Spleen (tissue), 11 donors: ENCODE results near the gene CNP. TPM values are rescaled to one million over a fixed set of nuclear protein-coding genes. Genes with fewer than 3 reads are reported as not detected.

Experiments
- DNase-seq: peaks from one replicate; pipeline ENCODE4 v3.0.0-alpha.2; 2020
- H3K27ac ChIP-seq, 8 donors: fragments of 200-600 bp; sonication (generic) in 7 of 8; 1 replicate in 4 of 8; 2 replicates in 4 of 8; pipeline versions ENCODE4 v1.5.0 to v1.8.0; 2016 to 2021; ENCODE audit warnings: inconsistent platforms in 4 of 8, mild to moderate bottlenecking in 4 of 8, moderate library complexity in 1 of 8
- H3K27me3 ChIP-seq, 7 donors: fragments of 200-600 bp; sonication (generic) in 6 of 7; replicated peaks in 1 of 7; 1 replicate in 4 of 7; 2 replicates in 3 of 7; pipeline versions ENCODE4 v1.5.0 to v1.8.0; 2016 to 2021; ENCODE audit warnings: inconsistent platforms in 3 of 7, mild to moderate bottlenecking in 1 of 7
- H3K36me3 ChIP-seq, 6 donors: fragments of 200-600 bp; sonication (generic) in 5 of 6; 1 replicate in 4 of 6; 2 replicates in 2 of 6; pipeline versions ENCODE4 v1.5.0 to v1.8.0; 2016 to 2021; ENCODE audit warnings: inconsistent platforms in 2 of 6
- H3K4me1 ChIP-seq, 6 donors: fragments of 200-600 bp; sonication (generic) in 5 of 6; 1 replicate in 3 of 6; 2 replicates in 3 of 6; pipeline versions ENCODE4 v1.5.0 to v1.8.0; 2016 to 2021; ENCODE audit warnings: inconsistent platforms in 3 of 6
- H3K4me3 ChIP-seq, 8 donors: fragments of 200-600 bp; sonication (generic) in 7 of 8; 1 replicate in 4 of 8; 2 replicates in 4 of 8; pipeline versions ENCODE4 v1.5.0 to v1.8.0; 2016 to 2021; ENCODE audit warnings: inconsistent platforms in 4 of 8, mild to moderate bottlenecking in 4 of 8, moderate library complexity in 2 of 8
- H3K9me3 ChIP-seq, 8 donors: fragments of 200-600 bp; sonication (generic) in 7 of 8; 1 replicate in 4 of 8; 2 replicates in 4 of 8; pipeline versions ENCODE4 v1.5.0 to v1.8.0; 2016 to 2021; ENCODE audit warnings: inconsistent platforms in 4 of 8
- POLR2A ChIP-seq, 3 donors: fragments of 450-650 bp; IDR thresholded peaks; one replicate each; pipeline ENCODE4 v1.5.1; 2017; ENCODE audit warnings: antibody characterized with exemption in 3 of 3, mild to moderate bottlenecking in 1 of 3
- POLR2AphosphoS5 ChIP-seq, 3 donors: sonication (generic); formaldehyde crosslinking; IDR thresholded peaks; one replicate each; pipeline ENCODE4 v1.5.1; 2017; ENCODE audit warnings: antibody characterized with exemption in 3 of 3
- WGBS, 5 donors: extraction: QIAGEN DNeasy Blood & Tissue Kit in 3 of 5; methylation state at CpG; one replicate each; pipeline versions ENCODE4 v1.1.5 to v1.1.7; 2013 to 2018; 5-methylcytosine and 5-hydroxymethylcytosine counted together
- intact Hi-C: fragments of 100-400 bp; cut with DNase I; formaldehyde crosslinking; loops from one replicate; pipeline ENCODE4 v1.15.0; 2023; ENCODE audit warnings: low total_unique reads
- polyA plus RNA-seq, 3 donors: library from polyadenylated mRNA; stranded (reverse); fragments of 200-250 nt; gene quantifications; one replicate each; pipeline ENCODE4 v1.2.1, GENCODE V29; 2013
- total RNA-seq, 7 donors: library from RNA; depleted of rRNA in 3 of 7; stranded (reverse); fragments of >200 nt in 3 of 7; fragmentation: NEBNext Ultra II Directional in 4 of 7; extraction: Animal tissue kit (Norgen Biotek cat#: 25700) in 4 of 7; gene quantifications; one replicate each; pipeline versions ENCODE4 v1.1.0 to v1.2.1, GENCODE V29; 2016 to 2021
- TF ChIP-seq, protein P1 (sequence below), 11 experiments: fragments of 200-600 bp in 7 of 11; fragments of 450-650 bp in 4 of 11; sonication (generic) in 4 of 11; IDR thresholded peaks in 8 of 11; conservative IDR thresholded peaks in 3 of 11; 1 replicate in 7 of 11; 2 replicates in 4 of 11; pipeline versions ENCODE4 v1.4.0 to v1.8.0; 2016 to 2021; ENCODE audit warnings: antibody characterized with exemption in 11 of 11, inconsistent platforms in 4 of 11, mild to moderate bottlenecking in 1 of 11
- donor health status: healthy with polysubstance abuse.
- donor health status: DM: no; HTN: no; CAD: no; lungs with moderate emphysema.
- donor health status: DM: no; HTN: no; CAD: no.
- donor health status: Bipolar disorder and iron deficiency.
- donor health status: healthy.
- donor health status: DM: no; HTN: no; CAD: no.
- donor health status: DM: yes; HTN: yes; CAD: no.

Gene CNP
- total and polyA plus RNA-seq, 10 donors = 22.3 to 49.8 (median 41.7) TPM

DNA sequence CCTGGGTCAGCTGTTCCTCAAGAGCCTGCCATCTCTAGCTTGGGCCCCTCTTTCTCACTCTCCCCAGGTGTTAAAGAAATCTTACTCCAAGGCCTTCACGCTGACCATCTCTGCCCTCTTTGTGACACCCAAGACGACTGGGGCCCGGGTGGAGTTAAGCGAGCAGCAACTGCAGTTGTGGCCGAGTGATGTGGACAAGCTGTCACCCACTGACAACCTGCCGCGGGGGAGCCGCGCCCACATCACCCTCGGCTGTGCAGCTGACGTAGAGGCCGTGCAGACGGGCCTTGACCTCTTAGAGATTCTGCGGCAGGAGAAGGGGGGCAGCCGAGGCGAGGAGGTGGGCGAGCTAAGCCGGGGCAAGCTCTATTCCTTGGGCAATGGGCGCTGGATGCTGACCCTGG lies 6.8 kb downstream of the CNP start:
- TF ChIP-seq, protein P1, sequence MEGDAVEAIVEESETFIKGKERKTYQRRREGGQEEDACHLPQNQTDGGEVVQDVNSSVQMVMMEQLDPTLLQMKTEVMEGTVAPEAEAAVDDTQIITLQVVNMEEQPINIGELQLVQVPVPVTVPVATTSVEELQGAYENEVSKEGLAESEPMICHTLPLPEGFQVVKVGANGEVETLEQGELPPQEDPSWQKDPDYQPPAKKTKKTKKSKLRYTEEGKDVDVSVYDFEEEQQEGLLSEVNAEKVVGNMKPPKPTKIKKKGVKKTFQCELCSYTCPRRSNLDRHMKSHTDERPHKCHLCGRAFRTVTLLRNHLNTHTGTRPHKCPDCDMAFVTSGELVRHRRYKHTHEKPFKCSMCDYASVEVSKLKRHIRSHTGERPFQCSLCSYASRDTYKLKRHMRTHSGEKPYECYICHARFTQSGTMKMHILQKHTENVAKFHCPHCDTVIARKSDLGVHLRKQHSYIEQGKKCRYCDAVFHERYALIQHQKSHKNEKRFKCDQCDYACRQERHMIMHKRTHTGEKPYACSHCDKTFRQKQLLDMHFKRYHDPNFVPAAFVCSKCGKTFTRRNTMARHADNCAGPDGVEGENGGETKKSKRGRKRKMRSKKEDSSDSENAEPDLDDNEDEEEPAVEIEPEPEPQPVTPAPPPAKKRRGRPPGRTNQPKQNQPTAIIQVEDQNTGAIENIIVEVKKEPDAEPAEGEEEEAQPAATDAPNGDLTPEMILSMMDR (IDR thresholded peaks at IDR 0.05 in 8 of 11, conservative IDR thresholded peaks at IDR 0.05 in 3 of 11) = no peak
- no peak for TF ChIP-seq POLR2A (IDR thresholded peaks at IDR 0.05)
- peak in 2 of 3 donors; percentile 18 to 54 for TF ChIP-seq POLR2AphosphoS5 (IDR thresholded peaks at IDR 0.05)
- intact Hi-C loops = no loop called here
- H3K4me1 ChIP-seq = peaks cover 6 to 85% (median 39%) of the 10 kb centered on the region in 6 donors
- peak overlapping the region in 5 of 8 donors; percentile 31 to 62 (median 44) for H3K27ac ChIP-seq
- no peak for DNase-seq
- H3K27me3 ChIP-seq = no peaks in the 10 kb centered on the region
- peaks cover 0 to 100% (median 75%) of the 10 kb centered on the region in 6 donors for H3K36me3 ChIP-seq
- H3K4me3 ChIP-seq = no peak overlapping the region
- no peaks in the 10 kb centered on the region for H3K9me3 ChIP-seq
- WGBS, 5 donors = 71 to 82% (median 78%) methylated on average over 17 to 19 of the region's 19 CpGs

DNA sequence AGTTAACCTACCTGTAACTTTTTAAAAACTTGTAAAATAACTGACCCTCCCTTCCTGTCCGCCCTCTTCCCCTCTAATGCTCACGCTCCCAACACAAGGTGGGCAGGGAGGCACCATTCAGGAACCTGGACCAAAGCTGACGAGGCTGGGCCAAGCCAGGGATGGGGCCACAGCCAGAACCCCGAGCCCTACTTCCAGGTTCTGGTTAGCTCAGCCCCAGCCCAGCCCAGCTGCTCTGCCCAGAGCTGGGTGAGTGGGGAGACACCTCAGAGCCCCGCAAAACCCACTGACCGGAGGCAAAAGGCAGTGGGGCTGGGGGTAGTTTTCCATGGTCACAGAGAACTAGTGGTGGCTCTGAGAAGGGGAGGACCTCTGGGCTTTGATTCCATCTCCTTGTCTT lies 7.4 kb downstream of the CNP start:
- TF ChIP-seq POLR2AphosphoS5 (IDR thresholded peaks at IDR 0.05) (no peak), POLR2A (IDR thresholded peaks at IDR 0.05) (no peak)
- TF ChIP-seq, protein P1 (IDR thresholded peaks at IDR 0.05 in 8 of 11, conservative IDR thresholded peaks at IDR 0.05 in 3 of 11) = no peak
- H3K27me3 ChIP-seq = no peaks in the 10 kb centered on the region
- peaks cover 6 to 79% (median 34%) of the 10 kb centered on the region in 6 donors for H3K4me1 ChIP-seq
- WGBS, 5 donors = 82 to 92% (median 87%) methylated on average over 6 of the region's 6 CpGs
- no peaks in the 10 kb centered on the region for H3K9me3 ChIP-seq
- intact Hi-C loops = no loop called here
- peaks cover 0 to 100% (median 78%) of the 10 kb centered on the region in 6 donors for H3K36me3 ChIP-seq
- no peak overlapping the region for H3K27ac ChIP-seq
- no peak for DNase-seq
- no peak overlapping the region for H3K4me3 ChIP-seq

DNA sequence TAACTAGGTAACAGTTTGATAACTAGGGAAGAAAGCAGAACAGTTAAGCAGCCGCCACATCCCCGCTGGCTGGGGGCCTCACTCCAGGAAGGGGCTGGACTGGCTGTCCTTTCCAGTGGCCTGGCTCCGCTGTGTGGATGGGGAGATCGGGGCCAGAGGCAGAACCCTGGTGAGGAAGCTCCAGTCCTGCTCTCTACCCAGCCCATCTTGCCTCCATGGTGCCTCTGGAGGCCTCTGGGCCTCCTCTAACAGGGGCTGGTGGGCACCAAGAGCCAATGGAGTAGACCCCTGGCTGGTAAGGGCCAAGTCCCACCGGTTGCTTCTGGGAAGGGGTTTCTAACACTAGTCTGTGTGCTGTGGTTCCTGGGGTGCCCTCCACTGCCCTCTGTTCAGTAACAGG lies 8.1 kb downstream of the CNP start:
- TF ChIP-seq POLR2AphosphoS5 (IDR thresholded peaks at IDR 0.05) (no peak), POLR2A (IDR thresholded peaks at IDR 0.05) (no peak)
- TF ChIP-seq, protein P1 (IDR thresholded peaks at IDR 0.05 in 8 of 11, conservative IDR thresholded peaks at IDR 0.05 in 3 of 11) = no peak
- no peak for DNase-seq
- H3K36me3 ChIP-seq = peaks cover 0 to 100% (median 79%) of the 10 kb centered on the region in 6 donors
- H3K4me3 ChIP-seq = no peak overlapping the region
- peaks cover 6 to 73% (median 29%) of the 10 kb centered on the region in 6 donors for H3K4me1 ChIP-seq
- H3K9me3 ChIP-seq = no peaks in the 10 kb centered on the region
- no peaks in the 10 kb centered on the region for H3K27me3 ChIP-seq
- 83 to 96% (median 89%) methylated on average over 5 of the region's 5 CpGs for WGBS, 5 donors
- peak overlapping the region in 1 of 8 donors; percentile 55 for H3K27ac ChIP-seq
- intact Hi-C loops = no loop called here

DNA sequence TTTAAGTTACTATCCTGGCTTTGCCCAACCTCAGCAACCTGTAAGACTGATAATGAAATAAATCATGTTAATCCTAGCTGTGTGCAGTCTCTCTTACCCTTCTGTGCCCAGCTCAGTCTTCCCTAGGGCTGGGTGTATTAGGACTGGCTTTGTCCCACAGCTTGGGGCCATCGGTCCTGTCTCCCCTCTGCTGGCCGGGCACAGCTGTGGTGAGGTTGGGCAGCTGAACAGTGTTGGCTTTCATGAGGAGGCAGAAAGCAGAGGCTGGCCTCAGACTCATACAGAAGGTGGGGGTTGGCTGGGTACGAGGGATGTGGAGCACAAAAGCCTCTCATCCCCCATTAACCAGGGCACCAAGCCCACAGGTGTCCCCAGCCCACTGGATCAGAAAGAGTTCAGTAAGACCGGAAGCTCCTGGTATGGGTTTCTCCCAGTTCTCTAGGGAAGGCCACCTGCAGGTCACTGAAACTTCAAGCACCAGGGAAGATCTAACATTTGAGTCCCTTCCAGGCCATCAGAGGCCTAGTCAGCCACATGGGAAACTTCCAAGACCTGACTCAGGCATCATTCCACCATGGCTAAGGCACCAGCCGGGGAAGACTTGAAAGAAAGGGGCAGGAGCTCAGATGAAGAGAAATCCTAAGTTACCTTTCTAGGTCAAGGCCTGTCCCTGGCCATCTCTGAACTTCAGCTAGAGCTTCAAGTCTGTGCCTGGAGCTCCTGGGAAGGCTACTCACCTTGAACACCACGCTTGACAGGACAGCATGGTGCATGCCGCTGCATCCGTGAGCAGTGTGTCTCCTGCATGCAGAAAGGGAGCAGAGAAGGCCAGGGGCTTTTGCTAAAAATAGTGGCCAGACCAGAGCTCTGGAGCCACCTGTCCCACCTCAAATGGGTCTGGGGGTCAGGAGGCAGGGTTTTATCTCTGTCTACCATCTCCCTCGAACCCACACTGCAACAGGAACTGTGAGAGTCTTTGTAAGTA lies 8.8 kb downstream of the CNP start:
- H3K4me3 ChIP-seq = no peak overlapping the region
- no peaks in the 10 kb centered on the region for H3K27me3 ChIP-seq
- peaks cover 2 to 100% (median 87%) of the 10 kb centered on the region in 6 donors for H3K36me3 ChIP-seq
- TF ChIP-seq, protein P1 (IDR thresholded peaks at IDR 0.05 in 8 of 11, conservative IDR thresholded peaks at IDR 0.05 in 3 of 11) = no peak
- H3K9me3 ChIP-seq = no peaks in the 10 kb centered on the region
- intact Hi-C loops = no loop called here
- H3K4me1 ChIP-seq = peaks cover 6 to 66% (median 26%) of the 10 kb centered on the region in 6 donors
- DNase-seq = peak; percentile 51
- H3K27ac ChIP-seq = peak overlapping the region in 3 of 8 donors; percentile 46 to 55 (median 53)
- 92 to 97% (median 94%) methylated on average over 8 to 9 of the region's 9 CpGs for WGBS, 5 donors
